Spleen (tissue), 7 donors: ENCODE measurements around the gene CHKA.

Experiments used
- CTCF ChIP-seq, 11 experiments: fragments of 200-600 bp in 7 of 11; fragments of 450-650 bp in 4 of 11; sonication (generic) in 4 of 11; IDR thresholded peaks in 8 of 11; conservative IDR thresholded peaks in 3 of 11; 1 replicate in 7 of 11; 2 replicates in 4 of 11; pipeline versions ENCODE4 v1.4.0 to v1.8.0; 2016 to 2021; ENCODE audit warnings: antibody characterized with exemption in 11 of 11, inconsistent platforms in 4 of 11, mild to moderate bottlenecking in 1 of 11
- POLR2A ChIP-seq, 3 donors: fragments of 450-650 bp; IDR thresholded peaks; one replicate each; pipeline ENCODE4 v1.5.1; 2017; ENCODE audit warnings: antibody characterized with exemption in 3 of 3, mild to moderate bottlenecking in 1 of 3
- POLR2AphosphoS5 ChIP-seq, 3 donors: sonication (generic); formaldehyde crosslinking; IDR thresholded peaks; one replicate each; pipeline ENCODE4 v1.5.1; 2017; ENCODE audit warnings: antibody characterized with exemption in 3 of 3
- donor health status: DM: no; HTN: no; CAD: no; lungs with moderate emphysema.
- donor health status: DM: no; HTN: no; CAD: no.
- donor health status: DM: no; HTN: no; CAD: no.

- TF ChIP-seq POLR2A (IDR thresholded peaks at IDR 0.05) (no peak), POLR2AphosphoS5 (IDR thresholded peaks at IDR 0.05) (no peak), CTCF (IDR thresholded peaks at IDR 0.05 in 8 of 11, conservative IDR thresholded peaks at IDR 0.05 in 3 of 11) (no peak)
Observed at GRCh38 chr11:68004551-68005335, 116.4 kb downstream of the CHKA start.
